RWPE2 (cell line): ENCODE results near the gene CSNK2A2.

Experiments used
- ATAC-seq: fragments of 200-7000 bp; cut with Tn5 transposase; 3 replicates; pipeline ENCODE4 v1.9.1; 2021; ENCODE audit warnings: low read depth
- DNase-seq: peaks from one replicate; pipeline ENCODE4 v3.0.0-alpha.2; 2020; ENCODE audit warnings: low spot score
- H3K27ac ChIP-seq: fragments of 450-650 bp; 2 replicates; pipeline ENCODE4 v1.5.1; 2017; ENCODE audit warnings: mild to moderate bottlenecking; ENCODE audit not compliant: poor library complexity, severe bottlenecking
- H3K27me3 ChIP-seq: fragments of 250-450 bp; sonication (Bioruptor Pico); 2 replicates; pipeline ENCODE4 v1.5.1; 2021; ENCODE audit warnings: mild to moderate bottlenecking, moderate library complexity; ENCODE audit not compliant: insufficient read depth, poor library complexity, severe bottlenecking
- H3K36me3 ChIP-seq: fragments of 250-450 bp; sonication (Bioruptor Pico); 2 replicates; pipeline ENCODE4 v1.5.1; 2020; ENCODE audit warnings: low read depth, mild to moderate bottlenecking, moderate library complexity
- H3K4me1 ChIP-seq: fragments of 250-450 bp; sonication (Bioruptor Pico); 2 replicates; pipeline ENCODE4 v1.5.1; 2021; ENCODE audit warnings: mild to moderate bottlenecking, moderate library complexity; ENCODE audit not compliant: insufficient read depth, poor library complexity, severe bottlenecking
- H3K4me3 ChIP-seq: fragments of 250-450 bp; sonication (Bioruptor Pico); 2 replicates; pipeline ENCODE4 v1.5.1; 2021; ENCODE audit warnings: mild to moderate bottlenecking, moderate library complexity; ENCODE audit not compliant: severe bottlenecking
- H3K9me3 ChIP-seq: fragments of 250-450 bp; sonication (Bioruptor Pico); 2 replicates; pipeline ENCODE4 v1.5.1; 2021; ENCODE audit warnings: mild to moderate bottlenecking, moderate library complexity; ENCODE audit not compliant: severe bottlenecking
- TF ChIP-seq, protein P1 (sequence below): fragments of 450-650 bp; IDR thresholded peaks from one replicate; pipeline ENCODE4 v1.5.1; 2017; ENCODE audit warnings: mild to moderate bottlenecking, moderate library complexity; ENCODE audit not compliant: poor library complexity, severe bottlenecking

The CSNK2A2 gene

DNA sequence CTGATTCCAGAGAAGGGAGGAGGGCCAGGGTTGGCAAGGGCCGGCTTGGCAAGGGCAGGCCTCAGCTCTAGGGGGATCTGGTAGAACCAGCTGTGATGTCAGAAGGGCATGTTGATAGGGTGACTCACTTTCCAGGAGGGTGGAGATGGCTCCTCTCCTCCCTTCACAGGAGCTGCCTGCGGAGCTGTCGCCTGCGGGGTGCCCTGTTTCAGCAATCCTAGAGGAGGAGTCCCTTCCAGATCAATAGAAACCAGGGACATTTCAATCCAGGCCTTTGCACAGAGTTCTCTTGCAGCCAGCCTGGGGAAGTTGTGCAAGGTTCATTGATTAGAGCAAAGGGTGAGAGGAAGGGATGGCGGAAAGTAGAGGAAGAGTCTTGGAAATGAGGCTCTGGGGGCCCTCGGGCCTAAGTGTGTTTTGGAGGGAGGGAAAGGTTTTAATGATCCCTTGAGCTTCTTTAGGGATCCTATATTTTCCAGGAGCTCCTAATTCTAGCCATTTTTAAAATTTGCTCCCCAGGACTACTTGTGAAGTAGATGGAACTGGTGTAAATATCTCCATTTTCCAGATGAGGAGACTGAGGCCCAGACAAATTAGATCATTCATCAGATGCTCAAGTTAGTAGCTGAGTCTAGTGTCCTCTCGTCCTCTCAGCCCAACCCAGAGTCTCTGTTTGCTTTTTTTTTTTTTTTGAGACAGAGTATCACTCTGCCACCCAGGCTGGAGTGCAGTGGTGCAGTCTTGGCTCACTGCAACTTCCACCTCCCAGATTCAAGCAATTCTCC, 24.8 kb upstream of the CSNK2A2 start:
- Histone ChIP-seq H3K27me3 (no peaks in the 10 kb centered on the region), H3K4me3 (no peak overlapping the region), H3K9me3 (no peaks in the 10 kb centered on the region), H3K27ac (no peak overlapping the region), H3K36me3 (no peaks in the 10 kb centered on the region), H3K4me1 (peaks cover 9% of the 10 kb centered on the region)
- ATAC-seq, result peak; percentile 98
- no peak for DNase-seq
- TF ChIP-seq, protein P1, sequence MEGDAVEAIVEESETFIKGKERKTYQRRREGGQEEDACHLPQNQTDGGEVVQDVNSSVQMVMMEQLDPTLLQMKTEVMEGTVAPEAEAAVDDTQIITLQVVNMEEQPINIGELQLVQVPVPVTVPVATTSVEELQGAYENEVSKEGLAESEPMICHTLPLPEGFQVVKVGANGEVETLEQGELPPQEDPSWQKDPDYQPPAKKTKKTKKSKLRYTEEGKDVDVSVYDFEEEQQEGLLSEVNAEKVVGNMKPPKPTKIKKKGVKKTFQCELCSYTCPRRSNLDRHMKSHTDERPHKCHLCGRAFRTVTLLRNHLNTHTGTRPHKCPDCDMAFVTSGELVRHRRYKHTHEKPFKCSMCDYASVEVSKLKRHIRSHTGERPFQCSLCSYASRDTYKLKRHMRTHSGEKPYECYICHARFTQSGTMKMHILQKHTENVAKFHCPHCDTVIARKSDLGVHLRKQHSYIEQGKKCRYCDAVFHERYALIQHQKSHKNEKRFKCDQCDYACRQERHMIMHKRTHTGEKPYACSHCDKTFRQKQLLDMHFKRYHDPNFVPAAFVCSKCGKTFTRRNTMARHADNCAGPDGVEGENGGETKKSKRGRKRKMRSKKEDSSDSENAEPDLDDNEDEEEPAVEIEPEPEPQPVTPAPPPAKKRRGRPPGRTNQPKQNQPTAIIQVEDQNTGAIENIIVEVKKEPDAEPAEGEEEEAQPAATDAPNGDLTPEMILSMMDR, result no peak

DNA sequence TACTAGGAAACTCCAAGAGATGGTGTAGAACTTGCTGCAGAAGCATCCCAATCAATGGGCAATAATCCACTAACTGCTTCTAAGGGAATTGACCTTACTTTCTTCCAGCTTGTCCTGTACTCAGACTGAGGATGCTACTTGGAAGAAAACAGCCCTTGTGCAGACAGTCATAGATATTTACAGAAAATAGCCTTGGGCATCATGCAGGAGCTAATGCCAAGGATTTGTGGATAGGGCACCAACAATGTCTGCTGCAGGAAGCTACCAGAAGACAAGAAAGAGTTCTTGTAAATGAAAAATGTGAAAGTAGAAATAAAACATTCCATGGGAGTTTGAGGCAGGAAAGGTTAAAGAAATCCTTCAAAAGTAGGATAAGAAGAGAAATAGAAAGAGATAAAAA, 21.5 kb upstream of the CSNK2A2 start:
- TF ChIP-seq, protein P1, result no peak
- no peak for ATAC-seq
- H3K36me3 ChIP-seq, result no peaks in the 10 kb centered on the region
- no peak overlapping the region for H3K27ac ChIP-seq
- H3K4me3 ChIP-seq, result no peak overlapping the region
- DNase-seq, result no peak
- peaks cover 9% of the 10 kb centered on the region for H3K4me1 ChIP-seq
- H3K9me3 ChIP-seq, result no peaks in the 10 kb centered on the region
- no peaks in the 10 kb centered on the region for H3K27me3 ChIP-seq

DNA sequence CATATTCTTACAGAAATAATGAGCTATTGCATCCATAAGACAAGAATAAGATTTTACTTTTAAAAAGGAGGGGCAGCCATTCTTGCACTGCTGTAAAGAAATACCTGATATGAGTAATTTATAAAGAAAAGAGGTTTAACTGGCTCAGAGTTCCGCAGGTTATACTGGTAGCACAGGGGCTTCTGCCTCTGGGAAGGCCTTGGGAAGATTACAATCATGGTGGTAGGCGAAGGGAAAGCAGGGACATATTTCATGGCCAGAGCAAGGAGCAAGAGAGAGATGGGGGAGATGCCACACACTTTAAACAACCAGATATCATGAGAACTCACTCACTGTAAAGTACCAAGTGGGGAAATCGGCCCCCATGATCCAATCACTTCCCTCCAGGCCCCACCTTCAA, 20.9 kb upstream of the CSNK2A2 start:
- no peaks in the 10 kb centered on the region for H3K9me3 ChIP-seq
- H3K4me1 ChIP-seq, result peaks cover 9% of the 10 kb centered on the region
- TF ChIP-seq, protein P1, result no peak
- no peak overlapping the region for H3K27ac ChIP-seq
- ATAC-seq (no peak), DNase-seq (no peak)
- H3K27me3 ChIP-seq, result no peaks in the 10 kb centered on the region
- no peaks in the 10 kb centered on the region for H3K36me3 ChIP-seq
- no peak overlapping the region for H3K4me3 ChIP-seq

- ATAC-seq (no peak), DNase-seq (no peak)
- Histone ChIP-seq H3K27ac (no peak overlapping the region), H3K36me3 (no peaks in the 10 kb centered on the region), H3K4me3 (no peak overlapping the region), H3K4me1 (peaks cover 4% of the 10 kb centered on the region), H3K27me3 (no peaks in the 10 kb centered on the region), H3K9me3 (no peaks in the 10 kb centered on the region)
- TF ChIP-seq, protein P1, result no peak
Observed at GRCh38 chr16:58217311-58217925, 19.5 kb upstream of the CSNK2A2 start.
